SK-N-DZ (cell line): ENCODE measurements around the gene C1orf53.

ENCODE experiments used
- DNase-seq: peaks from one replicate; pipeline ENCODE4 v3.0.0-alpha.2; 2015; ENCODE audit warnings: low spot score

C1orf53 gene

GRCh38 chr1:197907846-197908616 is 5.6 kb downstream of the C1orf53 start:
- no peak for DNase-seq

- DNase-seq = no peak
Observed at GRCh38 chr1:197908716-197909220, 6.3 kb downstream of the C1orf53 start.

- DNase-seq = no peak
Observed at GRCh38 chr1:197909384-197909783, 7.0 kb downstream of the C1orf53 start.

GRCh38 chr1:197910120-197910991 is 7.9 kb downstream of the C1orf53 start:
- DNase-seq = no peak

- DNase-seq = no peak
Observed at GRCh38 chr1:197911111-197911856, 8.9 kb downstream of the C1orf53 start.

- no peak for DNase-seq
Observed at GRCh38 chr1:197911857-197912696, 9.6 kb downstream of the C1orf53 start.

- DNase-seq = no peak
Observed at GRCh38 chr1:197912739-197913494, 10.5 kb downstream of the C1orf53 start.

- DNase-seq = no peak
Observed at GRCh38 chr1:197913495-197914276, 11.3 kb downstream of the C1orf53 start.

- no peak for DNase-seq
Observed at GRCh38 chr1:197914510-197914909, 12.1 kb downstream of the C1orf53 start.

GRCh38 chr1:197915260-197915861 is 12.9 kb downstream of the C1orf53 start:
- no peak for DNase-seq

- peak; percentile 81 for DNase-seq
Observed at GRCh38 chr1:197915862-197916499, 13.6 kb downstream of the C1orf53 start.

GRCh38 chr1:197916500-197916983 is 14.1 kb downstream of the C1orf53 start:
- DNase-seq = no peak

GRCh38 chr1:197917805-197918651 is 15.6 kb downstream of the C1orf53 start:
- DNase-seq = no peak

- no peak for DNase-seq
Observed at GRCh38 chr1:197918807-197919345, 16.4 kb downstream of the C1orf53 start.

- DNase-seq = no peak
Observed at GRCh38 chr1:197919346-197920066, 17.1 kb downstream of the C1orf53 start.

GRCh38 chr1:197920067-197920396 is 17.6 kb downstream of the C1orf53 start:
- no peak for DNase-seq
